ENCODE measurements around the gene ALDOA. TPM values are rescaled to one million over a fixed set of nuclear protein-coding genes. Genes with fewer than 3 reads are reported as not detected.
A peak's percentile ranks its signal among the peaks of the same experiment; 100 is the strongest.

Gene ALDOA
- total RNA-seq, 4 donors from 2014 or later, result 175 to 905 (median 489) TPM

DNA sequence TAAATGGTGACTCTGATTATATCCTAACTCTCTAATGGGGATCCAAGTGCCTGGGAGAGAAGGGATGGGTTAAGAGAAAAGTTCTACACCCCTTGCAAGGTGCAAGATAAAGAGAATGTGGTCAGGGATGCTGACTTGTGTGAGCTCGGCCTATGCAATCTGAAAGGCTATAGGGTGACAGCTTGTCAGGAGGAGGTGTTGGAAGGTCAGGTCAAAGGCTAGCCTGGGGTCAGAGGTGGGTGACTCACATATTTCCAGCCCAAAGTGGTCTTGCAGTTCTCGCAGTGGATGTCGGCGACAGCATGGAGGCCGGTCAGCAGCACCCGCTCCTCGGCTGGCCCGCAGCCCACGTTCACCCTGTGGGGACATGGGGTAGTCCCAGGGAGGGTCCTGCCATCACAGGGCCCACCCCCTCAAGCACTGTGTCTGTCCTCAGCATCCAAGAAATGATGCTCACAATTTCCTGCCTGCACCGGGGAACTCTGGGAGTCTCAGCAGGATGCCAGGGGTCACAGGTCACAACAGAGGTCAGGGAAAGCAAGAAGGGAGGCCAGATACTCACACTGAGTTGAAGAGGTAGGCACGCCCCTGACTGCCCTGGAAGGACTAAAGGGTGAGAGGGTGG, 29.1 kb downstream of the ALDOA start:
- H3K36me3 ChIP-seq, result no peaks in the 10 kb centered on the region
- H3K4me1 ChIP-seq, result peaks cover 0 to 25% of the 10 kb centered on the region in 2 donors
- peak in 1 of 2 donors; percentile 55 for DNase-seq

DNA sequence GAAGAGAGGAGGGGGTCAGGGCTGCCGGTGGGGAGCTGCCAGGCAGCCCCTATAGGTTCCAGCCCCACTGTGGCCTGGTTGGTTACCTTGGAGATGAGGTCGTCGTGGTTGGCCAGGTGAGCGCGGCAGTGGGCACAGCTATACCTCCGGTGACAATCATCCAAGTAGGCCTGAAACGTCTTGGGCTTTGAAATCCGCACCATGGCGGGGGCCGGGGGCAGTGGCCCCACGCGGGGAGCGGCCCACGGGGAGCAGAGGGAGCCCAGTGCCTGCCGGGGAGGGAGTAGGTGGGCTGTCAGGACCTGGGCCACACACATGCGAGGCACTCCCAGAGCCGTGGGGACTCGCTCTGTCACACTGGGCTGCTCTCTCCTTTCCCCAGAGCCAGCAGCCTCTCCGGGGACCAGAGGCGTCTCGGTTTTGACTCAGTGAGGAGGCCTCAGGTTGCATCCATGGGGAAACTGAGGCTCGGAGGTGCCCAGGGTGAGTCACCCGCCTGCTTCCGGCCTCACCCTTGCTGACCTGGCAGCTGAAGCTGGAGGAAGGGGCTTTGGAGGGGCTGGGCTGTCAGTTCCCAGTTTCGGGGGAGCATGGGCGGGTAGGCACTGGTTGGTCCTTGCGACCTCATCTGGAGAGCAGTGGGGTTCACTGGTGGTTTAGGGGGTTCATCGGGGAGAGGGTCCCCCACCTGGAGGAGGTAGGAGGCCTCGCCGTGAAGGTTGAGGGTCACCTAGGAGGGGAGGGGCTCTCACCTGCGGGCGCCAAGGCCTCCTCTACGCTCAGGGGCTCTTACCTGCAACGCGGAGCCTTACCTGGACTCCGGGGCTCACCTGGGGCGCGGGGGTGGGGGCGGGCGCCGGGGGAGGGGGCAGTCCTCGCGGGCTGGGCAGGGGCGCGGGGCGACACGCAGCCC, 29.9 kb downstream of the ALDOA start:
- peak overlapping the region; percentile 80 to 82 for H3K4me3 ChIP-seq
- no peak for DNase-seq
- intact Hi-C loops (cut with DNase I; ENCODE audit: low total_unique reads), result no loop called here
- H3K4me1 ChIP-seq, result peaks cover 0 to 25% of the 10 kb centered on the region in 2 donors
- peak overlapping the region; percentile 95 to 99 for H3K27ac ChIP-seq
- TF ChIP-seq POLR2A (IDR thresholded peaks at IDR 0.05), result no peak
- TF ChIP-seq, protein P1, sequence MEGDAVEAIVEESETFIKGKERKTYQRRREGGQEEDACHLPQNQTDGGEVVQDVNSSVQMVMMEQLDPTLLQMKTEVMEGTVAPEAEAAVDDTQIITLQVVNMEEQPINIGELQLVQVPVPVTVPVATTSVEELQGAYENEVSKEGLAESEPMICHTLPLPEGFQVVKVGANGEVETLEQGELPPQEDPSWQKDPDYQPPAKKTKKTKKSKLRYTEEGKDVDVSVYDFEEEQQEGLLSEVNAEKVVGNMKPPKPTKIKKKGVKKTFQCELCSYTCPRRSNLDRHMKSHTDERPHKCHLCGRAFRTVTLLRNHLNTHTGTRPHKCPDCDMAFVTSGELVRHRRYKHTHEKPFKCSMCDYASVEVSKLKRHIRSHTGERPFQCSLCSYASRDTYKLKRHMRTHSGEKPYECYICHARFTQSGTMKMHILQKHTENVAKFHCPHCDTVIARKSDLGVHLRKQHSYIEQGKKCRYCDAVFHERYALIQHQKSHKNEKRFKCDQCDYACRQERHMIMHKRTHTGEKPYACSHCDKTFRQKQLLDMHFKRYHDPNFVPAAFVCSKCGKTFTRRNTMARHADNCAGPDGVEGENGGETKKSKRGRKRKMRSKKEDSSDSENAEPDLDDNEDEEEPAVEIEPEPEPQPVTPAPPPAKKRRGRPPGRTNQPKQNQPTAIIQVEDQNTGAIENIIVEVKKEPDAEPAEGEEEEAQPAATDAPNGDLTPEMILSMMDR (IDR thresholded peaks at IDR 0.05), result no peak
- no peaks in the 10 kb centered on the region for H3K9me3 ChIP-seq
- no peaks in the 10 kb centered on the region for H3K27me3 ChIP-seq
- no peaks in the 10 kb centered on the region for H3K36me3 ChIP-seq

More for the DNA sequence above, 29.1 kb downstream of the ALDOA start:
- intact Hi-C loops (cut with DNase I; ENCODE audit: low total_unique reads), result no loop called here
- peak overlapping the region; percentile 80 to 82 for H3K4me3 ChIP-seq
- no peaks in the 10 kb centered on the region for H3K9me3 ChIP-seq
- TF ChIP-seq, protein P1 (IDR thresholded peaks at IDR 0.05), result no peak
- no peak for TF ChIP-seq POLR2A (IDR thresholded peaks at IDR 0.05)
- peak overlapping the region; percentile 95 to 99 for H3K27ac ChIP-seq
- no peaks in the 10 kb centered on the region for H3K27me3 ChIP-seq

DNA sequence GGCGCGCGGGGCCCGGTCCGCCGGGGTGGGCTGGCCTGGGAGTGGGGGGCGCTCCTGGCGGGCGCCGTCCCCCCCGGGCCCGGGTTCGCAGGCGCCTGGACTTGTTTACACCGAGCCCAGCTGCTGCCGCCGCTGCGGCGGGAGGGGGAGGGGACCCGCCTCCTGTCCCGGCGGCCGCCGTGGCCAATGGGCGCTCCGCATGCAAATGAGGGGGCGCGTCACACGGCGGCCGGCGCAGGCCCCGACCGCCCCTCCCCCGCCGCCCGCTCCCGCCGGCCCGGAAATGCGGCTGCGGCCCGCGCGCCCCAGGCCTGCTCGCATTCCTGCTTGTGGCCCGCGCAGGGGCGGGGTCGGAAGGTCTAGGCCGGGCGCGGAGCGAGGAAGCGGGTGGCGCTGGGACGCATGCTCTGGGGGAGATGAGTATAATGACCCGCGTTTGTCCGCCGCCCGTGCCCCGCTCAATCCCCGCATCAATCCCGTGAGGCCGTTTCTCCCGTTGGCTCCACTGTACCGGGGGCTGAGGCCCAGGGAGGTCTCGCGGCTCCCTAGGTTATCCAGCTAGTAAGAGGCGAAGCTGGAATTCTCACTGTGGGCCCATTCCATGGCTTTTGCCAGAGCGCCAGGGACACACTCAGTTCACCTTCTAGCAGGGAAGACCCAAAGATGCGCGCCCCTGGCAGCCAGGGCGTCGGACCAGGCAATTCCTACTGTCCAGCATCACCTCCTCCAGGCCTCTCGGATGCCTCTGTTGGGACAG, 30.7 kb downstream of the ALDOA start, which contains the start of gene YPEL3:
Gene YPEL3 (minus strand): TSS at position 109 of the 757 bp plus-strand sequence. CDS start 731 bp downstream, outside the sequence.
- TF ChIP-seq, protein P1 (IDR thresholded peaks at IDR 0.05), result no peak
- peak; percentile 81 to 97 for TF ChIP-seq POLR2A (IDR thresholded peaks at IDR 0.05)
- H3K27me3 ChIP-seq, result no peaks in the 10 kb centered on the region
- no peaks in the 10 kb centered on the region for H3K9me3 ChIP-seq
- no peaks in the 10 kb centered on the region for H3K36me3 ChIP-seq
- H3K4me1 ChIP-seq, result peaks cover 0 to 21% of the 10 kb centered on the region in 2 donors
- H3K27ac ChIP-seq, result peak within 1 kb of the TSS; percentile 95 to 99
- H3K4me3 ChIP-seq, result peak within 1 kb of the TSS; percentile 80 to 82
- intact Hi-C loops (cut with DNase I; ENCODE audit: low total_unique reads), result no loop called here
- DNase-seq, result peak; percentile 92 to 93

DNA sequence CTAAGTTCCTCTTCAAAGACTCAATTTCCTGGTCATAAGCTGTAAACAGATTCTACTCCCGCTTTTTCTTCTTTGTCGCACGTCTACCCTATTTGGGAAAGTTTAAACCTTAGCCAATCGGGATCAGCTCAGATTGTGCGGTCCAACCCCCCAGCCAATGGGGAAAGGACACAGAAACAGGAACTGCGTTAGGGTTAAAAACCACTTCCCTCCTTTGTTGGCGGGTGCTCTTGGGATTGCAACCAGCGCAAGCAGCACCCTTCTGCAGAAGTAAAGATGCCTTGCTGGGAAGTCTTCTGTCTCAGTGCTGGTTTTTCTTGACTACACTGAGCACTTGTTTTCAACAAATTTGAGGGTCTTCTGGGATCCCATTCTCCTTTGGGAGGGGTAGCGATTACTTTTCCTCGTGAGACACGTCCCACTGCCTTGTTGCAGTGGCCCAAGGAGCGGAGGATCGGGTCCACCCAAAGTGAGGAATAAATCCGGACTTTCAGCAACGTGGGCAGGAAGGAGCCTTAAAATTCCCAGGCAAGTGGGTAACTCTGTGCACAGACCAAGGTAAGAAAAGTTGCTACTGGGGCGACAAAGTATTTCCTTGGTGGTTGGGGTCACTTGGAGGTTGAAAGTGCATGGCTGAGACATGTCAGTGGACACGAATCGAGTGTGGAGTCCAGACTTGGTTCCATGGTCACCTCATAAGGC, 31.5 kb downstream of the ALDOA start:
- Histone ChIP-seq H3K4me3 (no peak overlapping the region), H3K27me3 (no peaks in the 10 kb centered on the region), H3K4me1 (peaks cover 0 to 19% of the 10 kb centered on the region in 2 donors), H3K36me3 (no peaks in the 10 kb centered on the region), H3K9me3 (no peaks in the 10 kb centered on the region), H3K27ac (peak overlapping the region; percentile 95 to 99)
- TF ChIP-seq POLR2A (IDR thresholded peaks at IDR 0.05), result no peak
- TF ChIP-seq, protein P1 (IDR thresholded peaks at IDR 0.05), result no peak
- DNase-seq, result no peak
- intact Hi-C loops (cut with DNase I; ENCODE audit: low total_unique reads), result no loop called here

Measured in uterus (tissue), 4 donors.